ENCODE measurements around the gene PIAS3.
A peak's percentile ranks its signal among the peaks of the same experiment; 100 is the strongest.

Gene PIAS3

GRCh38 chr1:145871994-145872924 lies 13.4 kb upstream of the PIAS3 start:
- no peaks in the 10 kb centered on the region for H3K9me3 ChIP-seq (replicated peaks; ENCODE audit: low read length)
- H3K27me3 ChIP-seq (ENCODE audit: control insufficient read depth, insufficient read depth, low read length): no peaks in the 10 kb centered on the region
- peak overlapping the region; percentile 86 for H3K4me2 ChIP-seq (ENCODE audit: low read length)
- H3K36me3 ChIP-seq (ENCODE audit: insufficient read depth, low read length): no peaks in the 10 kb centered on the region
- peak overlapping the region; percentile 63 for H3K4me3 ChIP-seq (ENCODE audit: low read length)
- peaks cover 19% of the 10 kb centered on the region for H3K4me1 ChIP-seq (ENCODE audit: control insufficient read depth, insufficient read depth, low read length)
- peak overlapping the region; percentile 83 for H3K9ac ChIP-seq (ENCODE audit: low read depth, low read length)

- H3K9me3 ChIP-seq (replicated peaks; ENCODE audit: low read length): no peaks in the 10 kb centered on the region
- no peak overlapping the region for H3K4me3 ChIP-seq (ENCODE audit: low read length)
- no peaks in the 10 kb centered on the region for H3K36me3 ChIP-seq (ENCODE audit: insufficient read depth, low read length)
- H3K4me2 ChIP-seq (ENCODE audit: low read length): no peak overlapping the region
- H3K27me3 ChIP-seq (ENCODE audit: control insufficient read depth, insufficient read depth, low read length): no peaks in the 10 kb centered on the region
- no peak overlapping the region for H3K9ac ChIP-seq (ENCODE audit: low read depth, low read length)
- peaks cover 19% of the 10 kb centered on the region for H3K4me1 ChIP-seq (ENCODE audit: control insufficient read depth, insufficient read depth, low read length)
Measured at GRCh38 chr1:145868232-145868631, 9.4 kb upstream of the PIAS3 start.

GRCh38 chr1:145863282-145864018 lies 4.6 kb upstream of the PIAS3 start:
- Histone ChIP-seq H3K4me3 (ENCODE audit: low read length) (no peak overlapping the region), H3K9me3 (replicated peaks; ENCODE audit: low read length) (no peaks in the 10 kb centered on the region), H3K9ac (ENCODE audit: low read depth, low read length) (no peak overlapping the region), H3K4me1 (ENCODE audit: control insufficient read depth, insufficient read depth, low read length) (peaks cover 4% of the 10 kb centered on the region), H3K4me2 (ENCODE audit: low read length) (no peak overlapping the region), H3K36me3 (ENCODE audit: insufficient read depth, low read length) (no peaks in the 10 kb centered on the region), H3K27me3 (ENCODE audit: control insufficient read depth, insufficient read depth, low read length) (no peaks in the 10 kb centered on the region)

GRCh38 chr1:145859491-145860023 lies 676 bp upstream of the PIAS3 start:
- Histone ChIP-seq H3K4me2 (ENCODE audit: low read length) (peak overlapping the region; percentile 92), H3K36me3 (ENCODE audit: insufficient read depth, low read length) (peaks cover 32% of the 10 kb centered on the region), H3K9me3 (replicated peaks; ENCODE audit: low read length) (no peaks in the 10 kb centered on the region), H3K4me3 (ENCODE audit: low read length) (peak overlapping the region; percentile 94), H3K4me1 (ENCODE audit: control insufficient read depth, insufficient read depth, low read length) (peaks cover 16% of the 10 kb centered on the region), H3K27me3 (ENCODE audit: control insufficient read depth, insufficient read depth, low read length) (no peaks in the 10 kb centered on the region), H3K9ac (ENCODE audit: low read depth, low read length) (peak overlapping the region; percentile 86)

- peak overlapping the region; percentile 94 for H3K4me3 ChIP-seq (ENCODE audit: low read length)
- H3K27me3 ChIP-seq (ENCODE audit: control insufficient read depth, insufficient read depth, low read length): no peaks in the 10 kb centered on the region
- H3K9ac ChIP-seq (ENCODE audit: low read depth, low read length): peak overlapping the region; percentile 86
- peaks cover 16% of the 10 kb centered on the region for H3K4me1 ChIP-seq (ENCODE audit: control insufficient read depth, insufficient read depth, low read length)
- peaks cover 44% of the 10 kb centered on the region for H3K36me3 ChIP-seq (ENCODE audit: insufficient read depth, low read length)
- H3K4me2 ChIP-seq (ENCODE audit: low read length): peak overlapping the region; percentile 92
- H3K9me3 ChIP-seq (replicated peaks; ENCODE audit: low read length): no peaks in the 10 kb centered on the region
Measured at GRCh38 chr1:145858238-145858900, 512 bp downstream of the PIAS3 start.

GRCh38 chr1:145857170-145857569 lies 1.7 kb downstream of the PIAS3 start:
- no peaks in the 10 kb centered on the region for H3K9me3 ChIP-seq (replicated peaks; ENCODE audit: low read length)
- no peaks in the 10 kb centered on the region for H3K27me3 ChIP-seq (ENCODE audit: control insufficient read depth, insufficient read depth, low read length)
- H3K9ac ChIP-seq (ENCODE audit: low read depth, low read length): no peak overlapping the region
- H3K4me1 ChIP-seq (ENCODE audit: control insufficient read depth, insufficient read depth, low read length): peaks cover 16% of the 10 kb centered on the region
- peaks cover 54% of the 10 kb centered on the region for H3K36me3 ChIP-seq (ENCODE audit: insufficient read depth, low read length)
- H3K4me3 ChIP-seq (ENCODE audit: low read length): no peak overlapping the region
- H3K4me2 ChIP-seq (ENCODE audit: low read length): peak overlapping the region; percentile 92

GRCh38 chr1:145855426-145855948 lies 3.4 kb downstream of the PIAS3 start:
- Histone ChIP-seq H3K27me3 (ENCODE audit: control insufficient read depth, insufficient read depth, low read length) (no peaks in the 10 kb centered on the region), H3K4me1 (ENCODE audit: control insufficient read depth, insufficient read depth, low read length) (peaks cover 18% of the 10 kb centered on the region), H3K4me3 (ENCODE audit: low read length) (no peak overlapping the region), H3K36me3 (ENCODE audit: insufficient read depth, low read length) (peaks cover 64% of the 10 kb centered on the region), H3K9ac (ENCODE audit: low read depth, low read length) (no peak overlapping the region), H3K4me2 (ENCODE audit: low read length) (no peak overlapping the region), H3K9me3 (replicated peaks; ENCODE audit: low read length) (no peaks in the 10 kb centered on the region)

GRCh38 chr1:145849356-145850160 lies 9.3 kb downstream of the PIAS3 start:
- peaks cover 65% of the 10 kb centered on the region for H3K36me3 ChIP-seq (ENCODE audit: insufficient read depth, low read length)
- no peaks in the 10 kb centered on the region for H3K27me3 ChIP-seq (ENCODE audit: control insufficient read depth, insufficient read depth, low read length)
- H3K9me3 ChIP-seq (replicated peaks; ENCODE audit: low read length): no peaks in the 10 kb centered on the region
- peak overlapping the region; percentile 58 for H3K4me2 ChIP-seq (ENCODE audit: low read length)
- peak overlapping the region; percentile 43 for H3K9ac ChIP-seq (ENCODE audit: low read depth, low read length)
- peaks cover 27% of the 10 kb centered on the region for H3K4me1 ChIP-seq (ENCODE audit: control insufficient read depth, insufficient read depth, low read length)
- no peak overlapping the region for H3K4me3 ChIP-seq (ENCODE audit: low read length)

- Histone ChIP-seq H3K36me3 (ENCODE audit: insufficient read depth, low read length) (peaks cover 57% of the 10 kb centered on the region), H3K27me3 (ENCODE audit: control insufficient read depth, insufficient read depth, low read length) (no peaks in the 10 kb centered on the region), H3K4me2 (ENCODE audit: low read length) (no peak overlapping the region), H3K9me3 (replicated peaks; ENCODE audit: low read length) (no peaks in the 10 kb centered on the region), H3K9ac (ENCODE audit: low read depth, low read length) (no peak overlapping the region), H3K4me3 (ENCODE audit: low read length) (no peak overlapping the region), H3K4me1 (ENCODE audit: control insufficient read depth, insufficient read depth, low read length) (peaks cover 27% of the 10 kb centered on the region)
Measured at GRCh38 chr1:145847827-145848226, 11.1 kb downstream of the PIAS3 start.

GRCh38 chr1:145846201-145846612 lies 12.7 kb downstream of the PIAS3 start:
- Histone ChIP-seq H3K4me1 (ENCODE audit: control insufficient read depth, insufficient read depth, low read length) (peaks cover 27% of the 10 kb centered on the region), H3K4me2 (ENCODE audit: low read length) (peak overlapping the region; percentile 95), H3K4me3 (ENCODE audit: low read length) (peak overlapping the region; percentile 75), H3K9me3 (replicated peaks; ENCODE audit: low read length) (no peaks in the 10 kb centered on the region), H3K27me3 (ENCODE audit: control insufficient read depth, insufficient read depth, low read length) (no peaks in the 10 kb centered on the region), H3K9ac (ENCODE audit: low read depth, low read length) (peak overlapping the region; percentile 83), H3K36me3 (ENCODE audit: insufficient read depth, low read length) (peaks cover 62% of the 10 kb centered on the region)
